OCI-LY1 (cell line): ENCODE results near the gene CAMK2D.

Source experiments
- H2AFZ ChIP-seq: fragments of 200-600 bp; sonication (generic), shearing (Covaris generic); 2 replicates; pipeline ENCODE4 v1.6.0; 2014; ENCODE audit warnings: antibody characterized with exemption, mild to moderate bottlenecking, low read length
- H3F3A ChIP-seq: fragments of 200-600 bp; sonication (generic), shearing (Covaris generic); 2 replicates; pipeline ENCODE4 v1.6.0; 2014; ENCODE audit warnings: mild to moderate bottlenecking, antibody characterized with exemption, low read length, moderate library complexity; ENCODE audit not compliant: insufficient read depth
- H3K27ac ChIP-seq: fragments of 200-600 bp; sonication (generic); 2 replicates; pipeline ENCODE4 v1.5.1; 2014; ENCODE audit warnings: low read length, mixed run types, mild to moderate bottlenecking, low read depth; ENCODE audit not compliant: poor library complexity, severe bottlenecking
- H3K27me3 ChIP-seq: fragments of 200-600 bp; sonication (generic); 2 replicates; pipeline ENCODE4 v1.6.0; 2014; ENCODE audit warnings: antibody characterized with exemption, mild to moderate bottlenecking, low read length, moderate library complexity; ENCODE audit not compliant: insufficient read depth
- H3K36me3 ChIP-seq: fragments of 200-600 bp; sonication (generic); 2 replicates; pipeline ENCODE4 v1.6.1; 2014; ENCODE audit warnings: mild to moderate bottlenecking, antibody characterized with exemption, low read length, moderate library complexity, mixed read lengths; ENCODE audit not compliant: insufficient read depth
- H3K4me1 ChIP-seq: fragments of 200-600 bp; sonication (generic); 2 replicates; pipeline ENCODE4 v1.5.1; 2014; ENCODE audit warnings: mild to moderate bottlenecking, low read length, moderate library complexity; ENCODE audit not compliant: insufficient read depth, severe bottlenecking
- H3K4me2 ChIP-seq: fragments of 200-600 bp; sonication (generic), shearing (Covaris generic); 2 replicates; pipeline ENCODE4 v1.6.1; 2014; ENCODE audit warnings: low read length
- H3K4me3 ChIP-seq: fragments of 200-600 bp; sonication (generic); 2 replicates; pipeline ENCODE4 v1.5.1; 2014; ENCODE audit warnings: low read length, low read depth, mild to moderate bottlenecking, mixed read lengths; ENCODE audit not compliant: poor library complexity, severe bottlenecking
- H3K79me2 ChIP-seq: fragments of 200-600 bp; shearing (Covaris generic); 2 replicates; pipeline ENCODE4 v1.6.1; 2016; ENCODE audit warnings: mixed run types, low read length, mixed read lengths; ENCODE audit not compliant: insufficient read depth
- H3K9ac ChIP-seq: fragments of 200-600 bp; sonication (generic), shearing (Covaris generic); 2 replicates; pipeline ENCODE4 v1.6.1; 2014; ENCODE audit warnings: mild to moderate bottlenecking, low read length, mixed read lengths
- H3K9me2 ChIP-seq: fragments of 200-600 bp; sonication (generic), shearing (Covaris generic); 2 replicates; pipeline ENCODE4 v1.6.1; 2014; ENCODE audit warnings: low read depth, mild to moderate bottlenecking, low read length, mixed read lengths
- H3K9me3 ChIP-seq: fragments of 200-600 bp; shearing (Covaris generic); 2 replicates; pipeline ENCODE4 v1.6.1; 2014; ENCODE audit warnings: low read length, mixed read lengths
- H4K20me1 ChIP-seq: fragments of 200-600 bp; sonication (generic), shearing (Covaris generic); 2 replicates; pipeline ENCODE4 v1.6.0; 2016; ENCODE audit warnings: mild to moderate bottlenecking, low read length; ENCODE audit not compliant: insufficient read depth
- CTCF ChIP-seq: fragments of 200-600 bp; sonication (generic), shearing (Covaris generic); IDR thresholded peaks from 2 replicates; pipeline ENCODE4 v1.5.1; 2017; ENCODE audit warnings: mild to moderate bottlenecking, antibody characterized with exemption, low read length, moderate library complexity, mixed read lengths
- EZH2 ChIP-seq: fragments of 200-600 bp; sonication (generic), shearing (Covaris generic); IDR thresholded peaks from 2 replicates; pipeline ENCODE4 v1.8.0; 2017; ENCODE audit warnings: borderline replicate concordance, mixed run types, mild to moderate bottlenecking, antibody characterized with exemption, low read length, moderate library complexity, mixed read lengths

The CAMK2D gene

DNA sequence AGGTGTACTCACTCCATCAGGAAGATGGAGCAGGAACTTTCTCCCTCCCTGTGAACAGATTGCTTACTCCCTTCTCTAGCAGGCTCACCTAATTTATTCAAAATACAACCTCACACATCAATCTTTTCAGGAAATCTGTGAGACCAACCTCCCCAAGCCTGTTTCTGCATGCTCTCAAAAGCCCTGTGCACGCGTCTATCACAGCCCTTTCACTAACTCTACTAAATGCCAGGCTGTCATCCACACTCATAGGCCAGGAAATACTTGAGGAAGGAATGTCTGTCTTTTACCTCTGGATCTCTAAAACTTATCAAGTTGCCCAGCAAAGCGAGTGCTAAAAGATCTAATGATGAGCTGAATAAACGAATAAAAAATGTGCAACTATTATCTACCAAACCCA lies 11.2 kb downstream of the CAMK2D start:
- no peaks in the 10 kb centered on the region for H4K20me1 ChIP-seq
- no peaks in the 10 kb centered on the region for H3K9me3 ChIP-seq
- H3K4me2 ChIP-seq, result no peak overlapping the region
- H3K36me3 ChIP-seq, result peaks cover 76% of the 10 kb centered on the region
- H2AFZ ChIP-seq, result no peak overlapping the region
- no peaks in the 10 kb centered on the region for H3K9me2 ChIP-seq
- H3K9ac ChIP-seq, result no peak overlapping the region
- H3F3A ChIP-seq, result no peaks in the 10 kb centered on the region
- no peak overlapping the region for H3K4me3 ChIP-seq
- H3K27me3 ChIP-seq, result no peaks in the 10 kb centered on the region
- no peak for TF ChIP-seq CTCF
- no peak for TF ChIP-seq EZH2
- H3K27ac ChIP-seq, result no peak overlapping the region
- H3K4me1 ChIP-seq, result peaks cover 12% of the 10 kb centered on the region
- peaks cover 84% of the 10 kb centered on the region for H3K79me2 ChIP-seq

GRCh38 chr4:113749178-113749577 lies 12.4 kb downstream of the CAMK2D start:
- peaks cover 81% of the 10 kb centered on the region for H3K79me2 ChIP-seq
- H3K27ac ChIP-seq, result no peak overlapping the region
- TF ChIP-seq EZH2, result no peak
- no peak for TF ChIP-seq CTCF
- no peak overlapping the region for H3K4me2 ChIP-seq
- H2AFZ ChIP-seq, result no peak overlapping the region
- peaks cover 2% of the 10 kb centered on the region for H3K4me1 ChIP-seq
- H3K36me3 ChIP-seq, result peaks cover 76% of the 10 kb centered on the region
- H3K9ac ChIP-seq, result no peak overlapping the region
- H3K9me2 ChIP-seq, result no peaks in the 10 kb centered on the region
- no peaks in the 10 kb centered on the region for H3K9me3 ChIP-seq
- no peaks in the 10 kb centered on the region for H3F3A ChIP-seq
- H3K4me3 ChIP-seq, result no peak overlapping the region
- H4K20me1 ChIP-seq, result no peaks in the 10 kb centered on the region
- H3K27me3 ChIP-seq, result no peaks in the 10 kb centered on the region

DNA sequence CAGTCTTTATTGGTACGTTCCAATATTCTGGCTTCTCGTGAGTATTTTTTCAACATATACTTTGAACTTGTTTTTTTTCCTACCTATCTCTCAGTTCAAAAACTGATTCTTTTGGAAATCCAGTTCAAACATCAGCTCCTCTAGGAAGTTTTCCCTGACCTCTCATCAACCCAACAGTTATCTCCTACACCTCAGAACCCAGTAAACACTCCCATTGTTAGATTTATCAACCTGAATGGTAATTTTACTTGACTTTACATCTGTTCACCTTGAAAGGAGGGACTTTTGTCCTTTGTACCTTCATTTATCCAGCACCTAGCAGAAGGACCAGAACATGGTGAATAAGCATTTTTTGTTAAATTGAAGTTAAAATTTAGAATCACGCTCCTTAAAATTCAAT lies 13.6 kb downstream of the CAMK2D start:
- Histone ChIP-seq H3K27me3 (no peaks in the 10 kb centered on the region), H3K27ac (no peak overlapping the region), H3K79me2 (peaks cover 74% of the 10 kb centered on the region), H3K9me2 (no peaks in the 10 kb centered on the region), H3K4me2 (no peak overlapping the region), H3K36me3 (peaks cover 72% of the 10 kb centered on the region), H3K9ac (no peak overlapping the region), H3F3A (0 out of 2 replicates have a peak, but pooled peaks cover 4% of the 10 kb centered on the region), H4K20me1 (no peaks in the 10 kb centered on the region), H3K4me1 (no peaks in the 10 kb centered on the region), H3K9me3 (no peaks in the 10 kb centered on the region), H3K4me3 (no peak overlapping the region), H2AFZ (no peak overlapping the region)
- TF ChIP-seq EZH2 (no peak), CTCF (no peak)
